GM19043 (cell line): ENCODE results near the gene CFAP70.
"Not testable (repeated sequence)": the region's sequence is repeated elsewhere in the genome, so short reads cannot be mapped to it uniquely, and the experiment has no call there.

Experiments
- ATAC-seq: cut with Tn5 transposase; IDR thresholded peaks from one replicate; pipeline ENCODE4 v1.9.1; 2021; ENCODE audit warnings: low read depth; ENCODE audit not compliant: unreplicated experiment

The CFAP70 gene

GRCh38 chr10:73258612-73259011 lies 100.1 kb downstream of the CFAP70 start:
- not testable (repeated sequence) for ATAC-seq

GRCh38 chr10:73253225-73253555 lies 105.5 kb downstream of the CFAP70 start:
- no peak for ATAC-seq

- ATAC-seq: peak; percentile 80
Measured at GRCh38 chr10:73252445-73253224, 106.0 kb downstream of the CFAP70 start, which contains the start of gene MRPS16. TSS of gene MRPS16 (minus strand) at chr10:73252644. CDS start at chr10:73252482, 162 bp downstream.

GRCh38 chr10:73251683-73252444 lies 106.8 kb downstream of the CFAP70 start:
- ATAC-seq: peak; percentile 40

GRCh38 chr10:73248259-73248724 lies 110.4 kb downstream of the CFAP70 start:
- no peak for ATAC-seq

GRCh38 chr10:73247509-73248258 lies 111.0 kb downstream of the CFAP70 start:
- no peak for ATAC-seq

- ATAC-seq: peak; percentile 73
Measured at GRCh38 chr10:73246646-73247508, 111.8 kb downstream of the CFAP70 start, which contains the start of gene DNAJC9. TSS of gene DNAJC9 (minus strand) at chr10:73247255. CDS start at chr10:73247189, 66 bp downstream.

- ATAC-seq: no peak
Measured at GRCh38 chr10:73246322-73246645, 112.4 kb downstream of the CFAP70 start.

- ATAC-seq: no peak
Measured at GRCh38 chr10:73244866-73245477, 113.7 kb downstream of the CFAP70 start.

- ATAC-seq: no peak
Measured at GRCh38 chr10:73239908-73240307, 118.8 kb downstream of the CFAP70 start.

GRCh38 chr10:73238990-73239566 lies 119.6 kb downstream of the CFAP70 start:
- no peak for ATAC-seq

- ATAC-seq: no peak
Measured at GRCh38 chr10:73234695-73235094, 124.0 kb downstream of the CFAP70 start.

- no peak for ATAC-seq
Measured at GRCh38 chr10:73233883-73234282, 124.8 kb downstream of the CFAP70 start.

GRCh38 chr10:73232887-73233286 lies 125.8 kb downstream of the CFAP70 start:
- ATAC-seq: no peak

- ATAC-seq: no peak
Measured at GRCh38 chr10:73229567-73229966, 129.1 kb downstream of the CFAP70 start.

- no peak for ATAC-seq
Measured at GRCh38 chr10:73228247-73228646, 130.4 kb downstream of the CFAP70 start.

- ATAC-seq: no peak
Measured at GRCh38 chr10:73226663-73227062, 132.0 kb downstream of the CFAP70 start.

GRCh38 chr10:73225518-73225917 lies 133.1 kb downstream of the CFAP70 start:
- ATAC-seq: no peak

- no peak for ATAC-seq
Measured at GRCh38 chr10:73220989-73221388, 137.7 kb downstream of the CFAP70 start.
